Sigmoid colon (tissue), 7 donors: Measurements from ENCODE around the gene CYS1. TPM values are rescaled to one million over a fixed set of nuclear protein-coding genes. Genes with fewer than 3 reads are reported as not detected.

Experiments
- DNase-seq: peaks from one replicate; pipeline ENCODE4 v3.0.0-alpha.2; 2019
- H3K27ac ChIP-seq, 4 donors: fragments of 200-600 bp; sonication (generic); one replicate each; pipeline ENCODE4 v1.5.1; 2016 to 2019; ENCODE audit warnings: mild to moderate bottlenecking in 1 of 4
- H3K27me3 ChIP-seq, 3 donors: fragments of 200-600 bp; sonication (generic); one replicate each; pipeline ENCODE4 v1.5.1; 2019; ENCODE audit warnings: mild to moderate bottlenecking in 1 of 3
- H3K36me3 ChIP-seq, 4 donors: fragments of 200-600 bp; sonication (generic); one replicate each; pipeline ENCODE4 v1.5.1; 2016 to 2019
- H3K4me1 ChIP-seq, 4 donors: fragments of 200-600 bp; sonication (generic); one replicate each; pipeline ENCODE4 v1.5.1; 2017 to 2019
- H3K4me3 ChIP-seq, 4 donors: fragments of 200-600 bp; sonication (generic); one replicate each; pipeline ENCODE4 v1.5.1; 2017 to 2019; ENCODE audit warnings: mild to moderate bottlenecking in 2 of 4, moderate library complexity in 1 of 4
- H3K9me3 ChIP-seq, 4 donors: fragments of 200-600 bp in 3 of 4; sonication (generic) in 3 of 4; one replicate each; pipeline versions ENCODE4 v1.5.1 to v1.6.1; 2013 to 2019
- EP300 ChIP-seq, 4 donors: sonication (generic); formaldehyde crosslinking; IDR thresholded peaks; one replicate each; pipeline ENCODE4 v1.6.1; 2017; ENCODE audit warnings: antibody characterized with exemption in 4 of 4
- POLR2A ChIP-seq, 2 donors: fragments of 450-650 bp; IDR thresholded peaks; one replicate each; pipeline ENCODE4 v1.6.1; 2016; ENCODE audit warnings: antibody characterized with exemption in 2 of 2, mild to moderate bottlenecking in 2 of 2, moderate library complexity in 2 of 2
- POLR2AphosphoS5 ChIP-seq, 4 donors: sonication (generic); formaldehyde crosslinking; IDR thresholded peaks; one replicate each; pipeline ENCODE4 v1.6.1; 2017; ENCODE audit warnings: antibody characterized with exemption in 4 of 4
- WGBS, 2 donors: extraction: QIAGEN DNeasy Blood & Tissue Kit; methylation state at CpG; one replicate each; pipeline ENCODE4 v1.1.7; 2013; 5-methylcytosine and 5-hydroxymethylcytosine counted together
- intact Hi-C: fragments of 100-400 bp; cut with DNase I; formaldehyde crosslinking; loops from one replicate; pipeline ENCODE4 v1.15.1; 2023
- polyA plus RNA-seq, 3 donors: library from polyadenylated mRNA; stranded (reverse); fragments of 200-250 nt; gene quantifications; one replicate each; pipeline ENCODE4 v1.2.3, GENCODE V29; 2013
- total RNA-seq, 4 donors: library from RNA; depleted of rRNA; stranded (reverse); fragments of >200 nt; gene quantifications; one replicate each; pipeline ENCODE4 v1.1.0, GENCODE V29; 2016
- TF ChIP-seq, protein P1 (sequence below), 4 experiments: fragments of 450-650 bp in 3 of 4; fragments of 200-600 bp in 1 of 4; IDR thresholded peaks; one replicate each; pipeline ENCODE4 v1.5.1; 2016 to 2019; ENCODE audit warnings: antibody characterized with exemption in 4 of 4, mild to moderate bottlenecking in 3 of 4, moderate library complexity in 2 of 4
- donor health status: healthy with polysubstance abuse.
- donor health status: Bipolar disorder and iron deficiency.
- donor health status: healthy.

The CYS1 gene
- total and polyA plus RNA-seq, 7 donors, result 0.46 to 24.6 (median 7.5) TPM

DNA sequence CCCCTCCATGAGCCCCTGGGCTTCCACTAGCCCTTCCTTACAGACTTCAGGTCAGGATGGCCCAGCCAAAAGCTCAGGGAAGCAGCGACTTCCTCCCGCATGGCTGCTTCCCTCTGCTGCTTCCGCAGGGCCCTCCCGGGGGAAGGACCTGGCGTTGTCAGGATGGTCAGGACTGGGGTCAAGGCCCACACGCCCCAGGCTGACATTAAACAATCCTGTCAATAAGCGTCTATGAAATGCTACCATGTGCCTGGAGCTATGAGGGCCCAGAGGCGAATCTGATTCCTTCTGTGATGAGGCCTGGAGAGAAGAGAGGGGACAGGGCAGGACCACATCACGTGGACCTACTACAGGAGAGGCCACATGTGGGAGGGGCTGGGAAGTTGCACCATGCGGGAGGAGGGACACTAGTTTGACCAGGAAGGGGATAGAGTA lies 17.3 kb downstream of the CYS1 start:
- no peak for DNase-seq
- intact Hi-C loops, result no loop called here
- H3K27ac ChIP-seq, result no peak overlapping the region
- 79 to 89% methylated on average over 10 of the region's 10 CpGs for WGBS, 2 donors
- H3K4me3 ChIP-seq, result no peak overlapping the region
- TF ChIP-seq POLR2AphosphoS5 (IDR thresholded peaks at IDR 0.05) (no peak), EP300 (IDR thresholded peaks at IDR 0.05) (no peak)
- H3K9me3 ChIP-seq, result no peaks in the 10 kb centered on the region
- H3K27me3 ChIP-seq, result no peaks in the 10 kb centered on the region
- peaks cover 0 to 9% (median 0%) of the 10 kb centered on the region in 4 donors for H3K36me3 ChIP-seq
- peaks cover 0 to 10% (median 4%) of the 10 kb centered on the region in 4 donors for H3K4me1 ChIP-seq

GRCh38 chr2:10061221-10061925 lies 18.8 kb downstream of the CYS1 start:
- TF ChIP-seq EP300 (IDR thresholded peaks at IDR 0.05) (no peak), POLR2AphosphoS5 (IDR thresholded peaks at IDR 0.05) (no peak), POLR2A (IDR thresholded peaks at IDR 0.05) (no peak)
- TF ChIP-seq, protein P1, sequence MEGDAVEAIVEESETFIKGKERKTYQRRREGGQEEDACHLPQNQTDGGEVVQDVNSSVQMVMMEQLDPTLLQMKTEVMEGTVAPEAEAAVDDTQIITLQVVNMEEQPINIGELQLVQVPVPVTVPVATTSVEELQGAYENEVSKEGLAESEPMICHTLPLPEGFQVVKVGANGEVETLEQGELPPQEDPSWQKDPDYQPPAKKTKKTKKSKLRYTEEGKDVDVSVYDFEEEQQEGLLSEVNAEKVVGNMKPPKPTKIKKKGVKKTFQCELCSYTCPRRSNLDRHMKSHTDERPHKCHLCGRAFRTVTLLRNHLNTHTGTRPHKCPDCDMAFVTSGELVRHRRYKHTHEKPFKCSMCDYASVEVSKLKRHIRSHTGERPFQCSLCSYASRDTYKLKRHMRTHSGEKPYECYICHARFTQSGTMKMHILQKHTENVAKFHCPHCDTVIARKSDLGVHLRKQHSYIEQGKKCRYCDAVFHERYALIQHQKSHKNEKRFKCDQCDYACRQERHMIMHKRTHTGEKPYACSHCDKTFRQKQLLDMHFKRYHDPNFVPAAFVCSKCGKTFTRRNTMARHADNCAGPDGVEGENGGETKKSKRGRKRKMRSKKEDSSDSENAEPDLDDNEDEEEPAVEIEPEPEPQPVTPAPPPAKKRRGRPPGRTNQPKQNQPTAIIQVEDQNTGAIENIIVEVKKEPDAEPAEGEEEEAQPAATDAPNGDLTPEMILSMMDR (IDR thresholded peaks at IDR 0.05), result no peak
- no peak for DNase-seq
- intact Hi-C loops, result no loop called here

DNA sequence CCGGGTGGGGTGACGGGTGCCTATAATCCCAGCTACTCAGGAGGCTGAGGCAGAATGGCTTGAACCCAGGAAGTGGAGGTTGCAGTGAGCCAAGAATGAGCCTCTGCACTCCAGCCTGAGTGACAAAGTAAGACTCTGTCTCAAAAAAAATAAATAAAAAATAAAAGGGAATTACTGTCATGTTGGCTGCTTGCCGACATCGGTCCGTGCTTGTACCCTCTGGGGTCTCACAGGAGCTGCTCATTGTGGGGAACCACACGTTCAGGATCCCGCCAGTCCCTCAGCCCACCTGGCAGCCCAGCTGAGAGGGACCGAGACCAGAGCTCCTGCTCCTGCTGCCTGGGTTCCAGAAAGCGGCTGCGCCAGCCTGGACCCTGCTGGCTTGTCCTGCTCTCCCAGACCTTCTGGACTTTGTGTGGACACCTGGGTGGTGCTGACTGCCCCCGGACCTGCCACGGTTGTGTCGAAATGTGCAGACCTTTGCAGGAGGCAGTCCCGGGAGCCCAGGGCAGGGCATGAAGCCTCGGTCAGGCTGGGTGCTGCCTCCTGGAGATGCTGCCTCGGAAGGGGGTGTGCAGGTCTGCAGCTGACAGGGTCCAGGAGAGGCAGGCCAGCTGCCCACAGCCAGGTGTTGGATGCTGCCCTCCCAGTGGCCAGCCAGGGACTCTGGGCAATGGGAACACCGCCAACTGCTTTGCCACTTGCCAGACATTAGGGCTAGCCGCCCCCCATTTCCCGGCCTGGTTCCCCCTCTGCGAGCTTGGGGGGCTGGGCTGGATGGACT lies 20.5 kb downstream of the CYS1 start:
- H3K36me3 ChIP-seq, result peaks cover 0 to 8% (median 1%) of the 10 kb centered on the region in 4 donors
- WGBS, 2 donors, result 84 to 90% methylated on average over 20 of the region's 20 CpGs
- no peaks in the 10 kb centered on the region for H3K9me3 ChIP-seq
- no peak overlapping the region for H3K27ac ChIP-seq
- peaks cover 0 to 27% (median 18%) of the 10 kb centered on the region in 4 donors for H3K4me1 ChIP-seq
- no peak for TF ChIP-seq EP300 (IDR thresholded peaks at IDR 0.05)
- TF ChIP-seq POLR2A (IDR thresholded peaks at IDR 0.05), result no peak
- TF ChIP-seq, protein P1 (IDR thresholded peaks at IDR 0.05), result no peak
- TF ChIP-seq POLR2AphosphoS5 (IDR thresholded peaks at IDR 0.05), result no peak
- no peaks in the 10 kb centered on the region for H3K27me3 ChIP-seq
- intact Hi-C loops, result no loop called here
- DNase-seq, result no peak
- no peak overlapping the region for H3K4me3 ChIP-seq

More at GRCh38 chr2:10061221-10061925, 18.8 kb downstream of the CYS1 start:
- H3K27me3 ChIP-seq, result no peaks in the 10 kb centered on the region
- H3K4me1 ChIP-seq, result peaks cover 0 to 26% (median 17%) of the 10 kb centered on the region in 4 donors
- H3K4me3 ChIP-seq, result no peak overlapping the region
- H3K36me3 ChIP-seq, result peaks cover 0 to 9% (median 0%) of the 10 kb centered on the region in 4 donors
- no peaks in the 10 kb centered on the region for H3K9me3 ChIP-seq
- H3K27ac ChIP-seq, result no peak overlapping the region
- 84 to 89% methylated on average over 9 of the region's 9 CpGs for WGBS, 2 donors

DNA sequence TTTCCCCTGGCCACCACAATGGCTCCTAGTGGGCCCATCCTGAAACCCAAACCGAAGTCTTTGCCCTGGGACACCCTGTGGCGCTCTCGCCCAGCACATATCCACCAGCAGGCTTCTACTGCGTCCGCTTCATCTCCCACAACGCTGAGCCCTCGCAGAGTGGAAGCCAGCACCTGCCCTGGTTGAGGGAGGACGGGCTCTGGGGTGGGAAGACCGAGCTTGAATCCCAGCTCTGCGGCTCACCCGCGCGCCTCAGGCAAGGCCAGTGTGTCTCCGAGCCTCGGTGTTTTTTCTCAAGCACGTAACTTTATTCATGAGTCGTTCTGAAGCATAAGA lies 21.2 kb downstream of the CYS1 start:
- no peak overlapping the region for H3K27ac ChIP-seq
- intact Hi-C loops, result no loop called here
- H3K27me3 ChIP-seq, result no peaks in the 10 kb centered on the region
- H3K36me3 ChIP-seq, result peaks cover 0 to 16% (median 6%) of the 10 kb centered on the region in 4 donors
- no peaks in the 10 kb centered on the region for H3K9me3 ChIP-seq
- 93 to 94% methylated on average over 17 of the region's 17 CpGs for WGBS, 2 donors
- DNase-seq, result no peak
- no peak for TF ChIP-seq POLR2AphosphoS5 (IDR thresholded peaks at IDR 0.05)
- TF ChIP-seq, protein P1 (IDR thresholded peaks at IDR 0.05), result no peak
- no peak for TF ChIP-seq EP300 (IDR thresholded peaks at IDR 0.05)
- no peak for TF ChIP-seq POLR2A (IDR thresholded peaks at IDR 0.05)
- H3K4me3 ChIP-seq, result no peak overlapping the region
- H3K4me1 ChIP-seq, result peaks cover 0 to 34% (median 18%) of the 10 kb centered on the region in 4 donors
